ACC112 (cell line): ENCODE results near the gene CEMP1.
A peak's percentile ranks its signal among the peaks of the same experiment; 100 is the strongest.
"Not testable (repeated sequence)": the region's sequence is repeated elsewhere in the genome, so short reads cannot be mapped to it uniquely, and the experiment has no call there.

Experiments
- H2AFZ ChIP-seq: fragments of 200-600 bp; sonication (generic); one replicate; pipeline ENCODE4 v1.6.0; 2017; ENCODE audit warnings: antibody characterized with exemption, low read length; ENCODE audit not compliant: unreplicated experiment
- H3K27ac ChIP-seq: fragments of 200-600 bp; sonication (generic); 2 replicates; pipeline ENCODE4 v1.5.1; 2014; ENCODE audit warnings: low read depth, mild to moderate bottlenecking, antibody characterized with exemption, low read length, moderate library complexity
- H3K27me3 ChIP-seq: fragments of 200-600 bp; sonication (generic); 2 replicates; pipeline ENCODE4 v1.6.1; 2014; ENCODE audit warnings: mild to moderate bottlenecking, antibody characterized with exemption, low read length, moderate library complexity, mixed read lengths; ENCODE audit not compliant: insufficient read depth
- H3K36me3 ChIP-seq: fragments of 200-600 bp; sonication (generic); 2 replicates; pipeline ENCODE4 v1.6.1; 2016; ENCODE audit warnings: mild to moderate bottlenecking, antibody characterized with exemption, low read length, moderate library complexity, mixed read lengths; ENCODE audit not compliant: insufficient read depth
- H3K4me1 ChIP-seq: fragments of 200-600 bp; sonication (generic); one replicate; pipeline ENCODE4 v1.6.1; 2016; ENCODE audit warnings: low read length, mixed read lengths; ENCODE audit not compliant: insufficient read depth, unreplicated experiment, control insufficient read depth
- H3K4me3 ChIP-seq: fragments of 200-600 bp; sonication (generic); 2 replicates; pipeline ENCODE4 v1.5.1; 2014; ENCODE audit warnings: mild to moderate bottlenecking, low read depth, low read length
- H3K79me2 ChIP-seq: fragments of 200-600 bp; sonication (generic); one replicate; pipeline ENCODE4 v1.6.0; 2016; ENCODE audit warnings: low read length; ENCODE audit not compliant: control insufficient read depth, unreplicated experiment, insufficient read depth

Gene CEMP1

DNA sequence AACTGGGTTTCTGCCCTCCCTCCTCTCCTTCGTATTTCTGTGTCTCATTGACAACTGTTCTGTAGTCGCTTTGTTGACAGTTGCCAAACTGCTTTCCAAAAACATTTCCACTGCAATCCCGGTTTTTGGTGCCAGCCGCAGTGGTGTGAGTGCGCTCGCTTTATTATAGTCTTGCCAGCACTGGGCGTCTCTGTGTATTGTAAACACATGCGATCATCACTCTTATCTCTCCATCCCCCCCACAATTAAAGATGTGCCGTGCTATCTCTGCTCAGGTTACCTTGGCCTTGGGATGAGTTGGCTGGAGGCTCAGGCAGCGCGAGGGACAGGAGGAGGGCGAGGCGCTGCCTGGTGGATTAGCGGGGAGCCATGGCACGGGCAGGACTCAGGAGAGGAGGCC is 25.9 kb upstream of the CEMP1 start:
- H2AFZ ChIP-seq, H3K79me2 ChIP-seq, H3K27me3 ChIP-seq, H3K4me1 ChIP-seq, H3K36me3 ChIP-seq, H3K4me3 ChIP-seq, H3K27ac ChIP-seq: not testable (repeated sequence)

DNA sequence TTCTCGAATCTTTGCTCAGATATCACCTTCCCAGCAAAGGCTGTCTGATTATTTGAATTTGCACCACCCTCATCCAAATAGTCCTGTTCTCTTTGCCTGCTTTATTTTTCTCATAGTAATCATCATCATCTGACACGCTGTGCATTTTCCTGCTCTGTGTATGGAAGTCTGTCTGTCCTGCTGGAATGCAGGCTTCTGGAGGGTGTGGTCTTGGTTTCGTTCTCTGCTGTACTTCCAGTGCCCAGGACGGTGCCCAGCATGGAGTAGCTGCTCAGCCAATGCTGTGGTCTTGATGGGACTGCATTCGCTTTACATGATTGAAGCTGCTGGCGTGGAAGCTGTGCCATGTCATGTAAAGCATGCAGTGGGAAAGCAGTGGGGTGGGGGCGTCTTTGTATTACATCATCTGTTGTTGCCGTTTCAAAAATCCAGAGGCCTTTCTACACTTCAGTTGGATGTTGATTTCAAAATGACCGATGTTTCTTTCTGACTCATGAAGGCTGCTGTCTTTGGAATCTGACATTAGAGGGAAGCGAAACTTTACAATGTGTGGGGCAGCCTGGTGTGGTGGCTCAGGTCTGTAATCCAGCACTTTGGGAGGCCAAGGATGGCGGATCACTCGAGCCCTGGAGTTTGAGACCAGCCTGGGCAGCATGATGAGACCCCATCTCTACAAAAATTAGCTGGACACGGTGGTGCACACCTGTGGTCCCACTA is 23.7 kb upstream of the CEMP1 start:
- not testable (repeated sequence) for H3K27ac ChIP-seq, H3K79me2 ChIP-seq, H3K4me1 ChIP-seq, H3K27me3 ChIP-seq, H3K4me3 ChIP-seq, H3K36me3 ChIP-seq, H2AFZ ChIP-seq

- not testable (repeated sequence) for H3K4me3 ChIP-seq, H3K36me3 ChIP-seq, H3K79me2 ChIP-seq, H2AFZ ChIP-seq, H3K27ac ChIP-seq, H3K27me3 ChIP-seq, H3K4me1 ChIP-seq
Measured at GRCh38 chr16:2551420-2551889, 20.2 kb upstream of the CEMP1 start.

DNA sequence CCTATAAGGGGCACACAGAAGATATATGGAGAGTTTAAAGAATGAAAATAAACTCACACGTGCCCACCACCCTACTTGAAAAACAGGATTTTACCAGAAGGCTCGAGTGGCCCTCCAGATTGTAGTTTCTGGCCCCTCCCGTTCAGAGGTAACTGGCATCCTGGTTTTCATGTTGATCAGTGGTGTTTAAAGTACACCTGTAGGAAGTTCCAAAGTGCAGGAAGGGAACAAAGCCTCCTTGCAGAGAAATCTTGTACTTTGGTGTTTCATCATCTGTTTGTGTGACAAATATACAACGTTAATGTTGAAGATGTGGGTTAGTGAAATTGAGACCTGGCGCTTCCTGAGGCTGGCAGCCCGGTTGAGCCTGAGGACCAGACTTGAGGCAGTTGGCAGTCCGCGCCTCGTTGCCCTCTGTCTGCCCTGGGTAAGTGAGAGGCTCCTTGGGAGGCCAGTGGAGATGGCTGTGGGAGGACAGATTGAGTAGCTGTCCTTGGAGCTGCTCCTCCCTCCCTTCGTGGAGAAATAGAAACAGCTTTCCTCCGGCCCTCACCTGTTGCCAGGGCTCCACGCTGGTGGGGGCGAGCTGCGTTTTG is 19.2 kb upstream of the CEMP1 start:
- H3K79me2 ChIP-seq, result peaks cover 13% of the 10 kb centered on the region
- not testable (repeated sequence) for H3K27me3 ChIP-seq, H3K4me1 ChIP-seq, H3K27ac ChIP-seq, H2AFZ ChIP-seq, H3K36me3 ChIP-seq, H3K4me3 ChIP-seq

DNA sequence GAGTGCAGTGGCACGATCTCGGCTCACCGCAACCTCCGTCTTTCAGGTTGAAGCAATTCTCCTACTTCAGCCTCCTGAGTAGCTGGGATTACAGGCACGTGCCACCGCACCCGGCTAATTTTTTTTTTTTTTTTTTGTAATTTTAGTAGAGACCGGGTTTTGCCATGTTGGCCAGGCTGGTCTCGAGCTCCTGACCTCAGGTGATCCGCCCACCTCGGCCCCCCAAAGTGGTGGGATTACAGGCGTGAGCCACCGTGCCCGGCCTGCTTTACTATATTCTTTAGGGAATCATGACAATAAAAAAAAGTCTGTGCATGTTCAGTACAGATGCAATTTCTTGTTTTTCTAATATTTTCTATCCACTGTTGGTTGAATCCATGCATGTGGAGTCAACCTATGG is 12.6 kb upstream of the CEMP1 start:
- not testable (repeated sequence) for H3K27me3 ChIP-seq, H3K4me3 ChIP-seq, H2AFZ ChIP-seq, H3K27ac ChIP-seq, H3K4me1 ChIP-seq, H3K36me3 ChIP-seq
- H3K79me2 ChIP-seq, result peaks cover 51% of the 10 kb centered on the region

DNA sequence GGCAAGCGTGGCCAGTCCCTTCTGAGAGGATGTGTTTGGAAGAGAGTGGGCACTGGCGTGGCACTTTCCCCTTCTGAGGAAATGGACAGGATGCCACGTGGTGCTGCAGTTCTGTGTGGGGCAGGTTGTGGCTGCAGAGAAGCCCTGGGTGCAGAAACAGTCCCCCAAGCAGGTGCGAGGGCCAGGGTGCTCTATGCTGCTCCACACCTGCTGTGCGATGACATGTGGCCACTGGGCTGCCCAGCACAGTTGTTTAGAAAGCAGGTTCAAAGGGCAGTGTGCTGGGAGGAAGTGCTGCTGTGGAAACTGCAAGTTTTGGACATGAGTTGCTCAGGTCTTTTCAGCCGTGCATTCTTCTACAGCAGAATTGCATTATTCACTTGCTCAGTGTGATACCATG is 10.2 kb upstream of the CEMP1 start:
- H3K4me1 ChIP-seq, H3K27me3 ChIP-seq, H2AFZ ChIP-seq, H3K36me3 ChIP-seq, H3K4me3 ChIP-seq, H3K27ac ChIP-seq: not testable (repeated sequence)
- peaks cover 52% of the 10 kb centered on the region for H3K79me2 ChIP-seq

- H3K4me3 ChIP-seq, H2AFZ ChIP-seq, H3K27ac ChIP-seq, H3K27me3 ChIP-seq, H3K36me3 ChIP-seq: not testable (repeated sequence)
- Histone ChIP-seq H3K79me2 (peaks cover 47% of the 10 kb centered on the region), H3K4me1 (peaks cover 12% of the 10 kb centered on the region)
Measured at GRCh38 chr16:2540912-2541311, 9.7 kb upstream of the CEMP1 start.

DNA sequence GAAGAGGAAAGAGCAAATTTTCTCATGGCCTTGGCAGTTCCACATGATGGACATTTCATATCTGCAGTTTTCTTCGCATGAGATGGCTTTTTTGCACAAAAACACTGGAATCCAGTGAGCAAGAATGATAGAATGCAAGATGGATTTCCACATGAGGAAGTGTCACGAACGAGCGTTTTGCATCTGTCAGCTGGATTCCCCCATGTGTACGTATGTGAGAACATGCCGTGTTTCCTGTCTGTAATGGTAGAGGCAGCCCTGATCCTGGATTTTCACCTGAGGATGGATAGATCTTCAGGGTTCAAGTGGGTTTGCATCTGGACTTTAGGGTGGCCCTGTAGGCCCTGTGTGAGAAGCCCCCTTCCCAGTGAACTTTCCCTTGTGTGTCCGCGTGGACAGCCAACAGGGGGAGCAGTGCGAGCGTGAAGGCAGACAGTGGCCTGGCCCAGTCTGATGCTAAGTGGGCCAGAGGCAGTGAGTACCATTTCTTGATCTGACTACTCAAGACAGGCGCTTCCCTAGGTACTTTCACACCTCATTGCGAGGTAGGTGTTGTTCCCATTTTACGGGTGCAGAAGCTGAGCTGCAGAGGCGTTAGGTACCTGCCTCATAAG is 8.7 kb upstream of the CEMP1 start:
- Histone ChIP-seq H3K79me2 (peaks cover 38% of the 10 kb centered on the region), H3K4me3 (peak overlapping the region; percentile 83; the same call in 1 of the 2 replicates), H3K4me1 (peaks cover 17% of the 10 kb centered on the region)
- not testable (repeated sequence) for H2AFZ ChIP-seq, H3K27me3 ChIP-seq, H3K27ac ChIP-seq, H3K36me3 ChIP-seq

- H3K36me3 ChIP-seq, H3K27ac ChIP-seq, H2AFZ ChIP-seq, H3K27me3 ChIP-seq: not testable (repeated sequence)
- H3K79me2 ChIP-seq, result peaks cover 36% of the 10 kb centered on the region
- peak overlapping the region; percentile 83 for H3K4me3 ChIP-seq
- peaks cover 17% of the 10 kb centered on the region for H3K4me1 ChIP-seq
Measured at GRCh38 chr16:2539192-2539844, 8.1 kb upstream of the CEMP1 start.

DNA sequence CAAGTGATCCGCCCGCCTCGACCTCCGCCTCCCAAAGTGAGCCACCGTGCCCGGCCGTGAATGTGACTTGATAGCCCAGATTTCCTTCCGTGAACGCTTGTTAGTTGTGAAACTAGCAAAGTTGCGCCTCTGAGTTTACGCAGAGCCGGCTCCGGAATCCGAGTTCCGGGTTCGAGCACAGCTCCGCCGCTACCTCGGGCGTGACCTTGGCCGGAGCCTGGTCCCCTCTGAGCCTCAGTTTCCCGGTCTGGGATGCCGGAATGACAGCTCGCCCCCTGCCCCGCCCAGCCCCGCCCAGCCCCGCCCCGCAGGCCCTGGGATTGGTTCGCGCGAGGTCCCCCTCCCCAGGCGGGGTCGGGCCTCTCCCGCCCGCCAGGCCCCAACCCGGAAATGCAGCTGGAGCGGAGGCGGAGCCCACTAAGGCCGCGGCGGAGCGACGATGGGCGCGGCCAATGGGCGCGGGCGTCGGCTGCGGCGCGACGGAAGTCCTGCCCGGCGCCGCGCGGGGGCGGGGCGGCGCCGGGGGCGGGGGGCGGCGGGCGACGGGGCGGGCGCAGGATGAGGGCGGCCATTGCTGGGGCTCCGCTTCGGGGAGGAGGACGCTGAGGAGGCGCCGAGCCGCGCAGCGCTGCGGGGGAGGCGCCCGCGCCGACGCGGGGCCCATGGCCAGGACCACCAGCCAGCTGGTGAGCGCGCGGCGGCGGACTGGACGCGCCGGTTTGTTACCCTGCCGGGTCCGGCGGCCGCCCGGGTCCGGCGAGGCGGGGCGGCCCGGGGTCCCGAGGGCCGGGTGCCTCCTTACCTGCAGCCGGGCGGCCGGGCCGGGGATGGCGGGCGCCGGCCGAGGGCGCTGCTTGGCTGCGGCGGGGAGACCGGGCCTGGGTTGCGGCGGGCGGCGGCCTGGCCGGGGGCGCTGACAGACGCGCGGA is 6.5 kb upstream of the CEMP1 start, which contains the start of gene PDPK1:
Gene PDPK1, plus strand, starts transcription at position 571 of the 929 bp plus-strand sequence. Its CDS starts 92 bp downstream, at position 663.
- peak within 1 kb of the TSS; percentile 86 for H3K4me3 ChIP-seq
- H3K79me2 ChIP-seq, result peaks cover 29% of the 10 kb centered on the region
- H3K36me3 ChIP-seq, result no peaks in the 10 kb centered on the region
- H3K27ac ChIP-seq, result peak within 1 kb of the TSS; percentile 62; the same call in 1 of the 2 replicates
- peaks cover 17% of the 10 kb centered on the region for H3K4me1 ChIP-seq
- peak within 1 kb of the TSS; percentile 51 for H2AFZ ChIP-seq
- no peaks in the 10 kb centered on the region for H3K27me3 ChIP-seq
